ENCODE results near the gene MICAL2.

Gene MICAL2

GRCh38 chr11:12225046-12225739 is 114.8 kb downstream of the MICAL2 start:
- no peak for TF ChIP-seq TEAD4 (IDR thresholded peaks at IDR 0.05)

DNA sequence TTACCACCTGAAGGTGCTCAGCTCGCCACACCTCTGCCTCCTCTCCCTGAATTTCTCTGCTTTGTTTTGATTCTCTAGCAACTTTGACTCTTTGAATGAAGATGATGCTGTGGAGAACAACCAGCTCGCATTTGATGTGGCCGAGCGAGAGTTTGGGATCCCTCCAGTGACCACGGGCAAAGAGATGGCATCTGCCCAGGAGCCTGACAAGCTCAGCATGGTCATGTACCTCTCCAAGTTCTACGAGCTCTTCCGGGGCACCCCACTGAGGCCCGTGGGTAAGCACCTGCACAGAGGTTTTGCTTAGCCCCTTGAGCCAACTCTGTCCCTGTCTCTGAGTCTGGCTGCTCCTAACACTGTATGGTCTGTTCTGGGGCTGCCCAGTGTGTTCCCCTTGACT is 115.7 kb downstream of the MICAL2 start:
- TF ChIP-seq CEBPB (IDR thresholded peaks at IDR 0.05) = no peak
- no peak for TF ChIP-seq NFIC (IDR thresholded peaks at IDR 0.05)
- no peak for TF ChIP-seq EP300 (IDR thresholded peaks at IDR 0.05; ENCODE audit: borderline replicate concordance)
- TF ChIP-seq, protein P1, sequence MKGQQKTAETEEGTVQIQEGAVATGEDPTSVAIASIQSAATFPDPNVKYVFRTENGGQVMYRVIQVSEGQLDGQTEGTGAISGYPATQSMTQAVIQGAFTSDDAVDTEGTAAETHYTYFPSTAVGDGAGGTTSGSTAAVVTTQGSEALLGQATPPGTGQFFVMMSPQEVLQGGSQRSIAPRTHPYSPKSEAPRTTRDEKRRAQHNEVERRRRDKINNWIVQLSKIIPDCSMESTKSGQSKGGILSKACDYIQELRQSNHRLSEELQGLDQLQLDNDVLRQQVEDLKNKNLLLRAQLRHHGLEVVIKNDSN (IDR thresholded peaks at IDR 0.05) = no peak
- no peak for TF ChIP-seq TAF1 (IDR thresholded peaks at IDR 0.05; ENCODE audit: low read depth)
- TF ChIP-seq TCF12 (IDR thresholded peaks at IDR 0.05; ENCODE audit: low read depth) = no peak
- TF ChIP-seq TEAD4 (IDR thresholded peaks at IDR 0.05) = no peak
- no peak for TF ChIP-seq RAD21 (IDR thresholded peaks at IDR 0.05; ENCODE audit: low read depth)
- no peak for TF ChIP-seq REST (IDR thresholded peaks at IDR 0.05; ENCODE audit: low read depth)
- no peak for TF ChIP-seq EGR1 (IDR thresholded peaks at IDR 0.05)
- no peak for TF ChIP-seq CREB1 (IDR thresholded peaks at IDR 0.05; ENCODE audit: low read depth)
- no peak for TF ChIP-seq FOXM1 (IDR thresholded peaks at IDR 0.05; ENCODE audit: borderline replicate concordance, low read depth)
- no peak for TF ChIP-seq MAX (IDR thresholded peaks at IDR 0.05)
- no peak for TF ChIP-seq ZBTB7A (IDR thresholded peaks at IDR 0.05; ENCODE audit: low read depth)
- TF ChIP-seq YY1 (IDR thresholded peaks at IDR 0.05; ENCODE audit: low read depth) = no peak

GRCh38 chr11:12229450-12230229 is 119.2 kb downstream of the MICAL2 start:
- no peak for TF ChIP-seq MAX (IDR thresholded peaks at IDR 0.05)
- no peak for TF ChIP-seq EGR1 (IDR thresholded peaks at IDR 0.05)

- TF ChIP-seq MAX (IDR thresholded peaks at IDR 0.05) (no peak), EGR1 (IDR thresholded peaks at IDR 0.05) (no peak), REST (IDR thresholded peaks at IDR 0.05; ENCODE audit: low read depth) (no peak), CREB1 (IDR thresholded peaks at IDR 0.05; ENCODE audit: low read depth) (no peak), TEAD4 (IDR thresholded peaks at IDR 0.05) (no peak), EP300 (IDR thresholded peaks at IDR 0.05; ENCODE audit: borderline replicate concordance) (no peak), RAD21 (IDR thresholded peaks at IDR 0.05; ENCODE audit: low read depth) (no peak), NFIC (IDR thresholded peaks at IDR 0.05) (no peak), TCF12 (IDR thresholded peaks at IDR 0.05; ENCODE audit: low read depth) (no peak)
- TF ChIP-seq, protein P1 (IDR thresholded peaks at IDR 0.05) = no peak
Observed at GRCh38 chr11:12232160-12232559, 121.8 kb downstream of the MICAL2 start.

- TF ChIP-seq NFIC (IDR thresholded peaks at IDR 0.05) (no peak), RAD21 (IDR thresholded peaks at IDR 0.05; ENCODE audit: low read depth) (no peak), FOXM1 (IDR thresholded peaks at IDR 0.05; ENCODE audit: borderline replicate concordance, low read depth) (no peak), EGR1 (IDR thresholded peaks at IDR 0.05) (no peak), REST (IDR thresholded peaks at IDR 0.05; ENCODE audit: low read depth) (no peak), CEBPB (IDR thresholded peaks at IDR 0.05) (no peak), YY1 (IDR thresholded peaks at IDR 0.05; ENCODE audit: low read depth) (no peak), CREB1 (IDR thresholded peaks at IDR 0.05; ENCODE audit: low read depth) (no peak), TCF12 (IDR thresholded peaks at IDR 0.05; ENCODE audit: low read depth) (no peak), TAF1 (IDR thresholded peaks at IDR 0.05; ENCODE audit: low read depth) (no peak), EP300 (IDR thresholded peaks at IDR 0.05; ENCODE audit: borderline replicate concordance) (no peak), ZBTB7A (IDR thresholded peaks at IDR 0.05; ENCODE audit: low read depth) (no peak)
- TF ChIP-seq, protein P1 (IDR thresholded peaks at IDR 0.05) = no peak
Observed at GRCh38 chr11:12232817-12233601, 122.6 kb downstream of the MICAL2 start.

Data from Ishikawa (cell line).